MCF 10A (cell line): ENCODE results near the gene CDK15. TPM values are rescaled to one million over a fixed set of nuclear protein-coding genes. Genes with fewer than 3 reads are reported as not detected.

Source experiments
- BruUV-seq: library from RNA; stranded (reverse); fragments of 400-500 nt; replicated peaks from 2 replicates; lab custom pipeline; 2021; lab: Mats Ljungman, UMichigan
- CTCF ChIA-PET: fragments of 300-600 bp; sonication (Branson Sonifier 250); formaldehyde crosslinking; extraction: SDS; loops from one replicate; lab custom pipeline; 2021; ENCODE audit warnings: antibody characterized with exemption, inconsistent platforms; lab: Yijun Ruan, JAX
- POLR2A ChIA-PET: fragments of 300-600, 350-650 bp; sonication (Branson Sonifier 250); formaldehyde crosslinking; extraction: SDS; loops from one replicate; lab custom pipeline; 2020; ENCODE audit warnings: antibody characterized with exemption, inconsistent platforms; lab: Yijun Ruan, JAX
- DNase-seq: peaks from one replicate; pipeline ENCODE4 v3.0.0-alpha.2; 2018; ENCODE audit not compliant: unreplicated experiment
- H3K27ac Mint-ChIP-seq: one replicate; pipeline ENCODE4 v1.8.0; 2022; ENCODE audit warnings: mild to moderate bottlenecking, low read depth, mixed read lengths; ENCODE audit not compliant: unreplicated experiment
- H3K27me3 Mint-ChIP-seq: one replicate; pipeline ENCODE4 v1.8.0; 2022; ENCODE audit warnings: mixed read lengths; ENCODE audit not compliant: insufficient read depth, unreplicated experiment
- H3K36me3 Mint-ChIP-seq: one replicate; pipeline ENCODE4 v1.8.0; 2022; ENCODE audit warnings: mild to moderate bottlenecking, moderate library complexity, mixed read lengths; ENCODE audit not compliant: insufficient read depth, unreplicated experiment
- H3K4me1 Mint-ChIP-seq: one replicate; pipeline ENCODE4 v1.8.0; 2022; ENCODE audit warnings: mixed read lengths; ENCODE audit not compliant: insufficient read depth, unreplicated experiment
- H3K4me3 Mint-ChIP-seq: one replicate; pipeline ENCODE4 v1.8.0; 2022; ENCODE audit warnings: mild to moderate bottlenecking, moderate library complexity, mixed read lengths; ENCODE audit not compliant: unreplicated experiment
- H3K9me3 Mint-ChIP-seq: one replicate; pipeline ENCODE4 v1.8.0; 2022; ENCODE audit warnings: mixed read lengths; ENCODE audit not compliant: unreplicated experiment
- intact Hi-C: fragments of 100-400 bp; cut with micrococcal nuclease; formaldehyde crosslinking; loops from 2 replicates; pipeline ENCODE4 v1.14.1; 2022
- total RNA-seq: library from RNA; stranded (reverse); gene quantifications from 2 replicates; pipeline ENCODE4 v1.2.3, GENCODE V29; 2022
- TF ChIP-seq, protein P1 (sequence below): fragments of 200-600 bp; IDR thresholded peaks from one replicate; pipeline ENCODE4 v1.8.0; 2022; ENCODE audit warnings: antibody characterized with exemption, mild to moderate bottlenecking; ENCODE audit not compliant: unreplicated experiment

The CDK15 gene
- total RNA-seq, 1 experiment from 2014 or later, result not detected

DNA sequence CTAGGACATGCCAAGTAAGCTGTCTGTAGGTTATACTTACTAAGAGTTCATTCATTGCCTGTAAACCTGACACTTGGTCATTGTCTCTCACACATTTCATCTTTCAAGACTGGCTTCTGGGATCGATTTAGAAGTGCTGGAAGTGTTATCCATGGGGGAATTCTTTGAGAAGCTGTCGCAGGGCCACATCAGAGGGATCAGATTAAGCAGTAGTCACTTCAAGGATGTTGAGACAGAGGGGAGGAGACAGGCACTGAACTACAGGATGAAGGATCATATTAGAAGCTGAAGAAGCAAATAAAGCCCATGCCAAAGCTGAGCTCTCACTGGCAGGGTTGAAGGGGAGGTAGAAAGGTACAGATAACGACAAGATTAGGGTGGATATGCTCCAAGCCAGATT lies 49.0 kb downstream of the CDK15 start:
- Mint-ChIP-seq H3K36me3 (no peaks in the 10 kb centered on the region), H3K27ac (peak overlapping the region; percentile 19), H3K4me1 (peaks cover 17% of the 10 kb centered on the region), H3K4me3 (no peak overlapping the region), H3K9me3 (no peaks in the 10 kb centered on the region), H3K27me3 (no peaks in the 10 kb centered on the region)
- intact Hi-C loops, result no loop called here
- CTCF ChIA-PET, result interaction anchor here (0.5 to 4.2 kb wide), 5 partner anchors 14 to 323 kb away, joined by 3 to 37 read pairs (median 4); no protein-coding TSS in a partner anchor
- BruUV-seq, result no TSS peak
- POLR2A ChIA-PET, result no interaction called here
- DNase-seq, result no peak
- TF ChIP-seq, protein P1, sequence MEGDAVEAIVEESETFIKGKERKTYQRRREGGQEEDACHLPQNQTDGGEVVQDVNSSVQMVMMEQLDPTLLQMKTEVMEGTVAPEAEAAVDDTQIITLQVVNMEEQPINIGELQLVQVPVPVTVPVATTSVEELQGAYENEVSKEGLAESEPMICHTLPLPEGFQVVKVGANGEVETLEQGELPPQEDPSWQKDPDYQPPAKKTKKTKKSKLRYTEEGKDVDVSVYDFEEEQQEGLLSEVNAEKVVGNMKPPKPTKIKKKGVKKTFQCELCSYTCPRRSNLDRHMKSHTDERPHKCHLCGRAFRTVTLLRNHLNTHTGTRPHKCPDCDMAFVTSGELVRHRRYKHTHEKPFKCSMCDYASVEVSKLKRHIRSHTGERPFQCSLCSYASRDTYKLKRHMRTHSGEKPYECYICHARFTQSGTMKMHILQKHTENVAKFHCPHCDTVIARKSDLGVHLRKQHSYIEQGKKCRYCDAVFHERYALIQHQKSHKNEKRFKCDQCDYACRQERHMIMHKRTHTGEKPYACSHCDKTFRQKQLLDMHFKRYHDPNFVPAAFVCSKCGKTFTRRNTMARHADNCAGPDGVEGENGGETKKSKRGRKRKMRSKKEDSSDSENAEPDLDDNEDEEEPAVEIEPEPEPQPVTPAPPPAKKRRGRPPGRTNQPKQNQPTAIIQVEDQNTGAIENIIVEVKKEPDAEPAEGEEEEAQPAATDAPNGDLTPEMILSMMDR, result no peak

DNA sequence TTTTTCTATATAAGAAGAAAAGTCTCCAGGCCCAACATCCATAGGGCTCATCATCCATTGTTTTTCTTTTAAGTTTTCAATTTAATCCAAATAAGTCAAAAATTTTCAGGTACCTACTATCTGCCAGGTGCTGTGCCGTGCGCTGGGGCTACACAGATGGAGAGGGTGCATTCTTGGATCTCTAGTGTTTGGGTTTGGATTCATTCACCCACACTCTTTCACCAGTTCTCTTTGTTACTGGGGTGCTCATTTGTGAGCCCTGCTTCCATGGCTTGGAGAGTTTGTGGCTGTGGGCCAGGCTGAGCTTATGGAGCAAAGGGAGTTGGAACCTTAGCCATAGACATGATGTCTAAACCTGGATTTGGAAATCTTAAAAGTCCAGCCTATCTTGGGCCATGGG lies 51.0 kb downstream of the CDK15 start:
- DNase-seq, result no peak
- CTCF ChIA-PET, result interaction anchor here (0.7 to 7.6 kb wide), 2 partner anchors 281 to 324 kb away, joined by 3 to 208 read pairs; no protein-coding TSS in a partner anchor
- BruUV-seq, result no TSS peak
- POLR2A ChIA-PET, result interaction anchor here (0.6 kb wide), 1 partner anchor 279 kb away, joined by 6 read pairs; no protein-coding TSS in a partner anchor
- TF ChIP-seq, protein P1, result no peak
- intact Hi-C loops, result no loop called here
- Mint-ChIP-seq H3K4me1 (peaks cover 23% of the 10 kb centered on the region), H3K9me3 (no peaks in the 10 kb centered on the region), H3K4me3 (no peak overlapping the region), H3K27me3 (no peaks in the 10 kb centered on the region), H3K36me3 (no peaks in the 10 kb centered on the region), H3K27ac (no peak overlapping the region)

DNA sequence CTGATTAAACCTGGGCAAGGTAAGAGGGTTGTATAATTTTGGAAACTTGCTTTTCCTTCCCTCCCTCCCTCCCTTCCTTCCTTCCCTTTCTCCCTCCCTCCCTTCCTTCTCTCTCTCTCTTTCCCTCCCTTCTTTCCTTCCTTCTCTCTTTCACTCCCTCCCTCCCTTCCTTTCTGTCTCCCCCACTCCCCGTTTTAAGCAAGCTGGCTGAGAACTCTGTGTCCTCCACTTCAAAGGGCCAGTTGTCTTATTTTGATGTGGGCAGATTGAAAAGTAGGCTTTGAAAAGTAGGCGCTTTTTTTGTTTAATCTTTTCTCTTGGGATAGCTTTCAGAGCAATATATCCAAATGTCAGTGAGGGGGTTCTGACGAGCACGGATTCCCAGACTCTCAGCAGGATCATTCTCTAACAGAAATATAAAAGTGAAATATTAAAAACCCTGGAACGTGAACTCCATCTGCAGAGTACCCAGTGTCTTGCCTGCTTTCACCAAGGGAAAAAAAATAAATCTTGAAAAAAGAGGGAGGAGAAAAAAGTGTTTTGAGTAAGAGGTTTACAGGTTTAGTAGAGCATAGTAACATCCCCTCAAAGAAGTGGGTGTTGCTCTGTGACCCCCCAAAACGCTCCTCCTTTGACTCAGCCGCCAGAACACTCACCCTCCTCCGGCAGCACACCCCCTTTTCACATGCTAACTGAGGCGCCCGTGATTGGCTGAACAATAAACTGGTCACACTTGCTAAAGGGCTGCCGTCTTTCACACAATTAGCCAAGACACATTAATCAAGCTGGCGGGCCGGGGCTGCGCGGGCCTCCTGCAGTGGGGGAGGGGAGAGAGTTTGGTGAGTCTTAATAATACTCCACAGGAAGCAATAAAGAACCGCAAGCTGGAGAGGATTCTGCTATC lies 52.2 kb downstream of the CDK15 start:
- Mint-ChIP-seq H3K4me3 (no peak overlapping the region), H3K36me3 (no peaks in the 10 kb centered on the region), H3K27me3 (no peaks in the 10 kb centered on the region), H3K4me1 (peaks cover 16% of the 10 kb centered on the region), H3K9me3 (no peaks in the 10 kb centered on the region), H3K27ac (no peak overlapping the region)
- POLR2A ChIA-PET, result interaction anchor here (0.7 kb wide), 1 partner anchor 371 kb away, joined by 4 read pairs; no protein-coding TSS in a partner anchor
- no TSS peak for BruUV-seq
- intact Hi-C loops, result no loop called here
- no peak for DNase-seq
- CTCF ChIA-PET, result interaction anchor here (0.6 to 7.6 kb wide), 11 partner anchors 11 to 410 kb away, joined by 3 to 208 read pairs (median 9); partner anchors contain the start of gene CDK15
- TF ChIP-seq, protein P1, result no peak

DNA sequence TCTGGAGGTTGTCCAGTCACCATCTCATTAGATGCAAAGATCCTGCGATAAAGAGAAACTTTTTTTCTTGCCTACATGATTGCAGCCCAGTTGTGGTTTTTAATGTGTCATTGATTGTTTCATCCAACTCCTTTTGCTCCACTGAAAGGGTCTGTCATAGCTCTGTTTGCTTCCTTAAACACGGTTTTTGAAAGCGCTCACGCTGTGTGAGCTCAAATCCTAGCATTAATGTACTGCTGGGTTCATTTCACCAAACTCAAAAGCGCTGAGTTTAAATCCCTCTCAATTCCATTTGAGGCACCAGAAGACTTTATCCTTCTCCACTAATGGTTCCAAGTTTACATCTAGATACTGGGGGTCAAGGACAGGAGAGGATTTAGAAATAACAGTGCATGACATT lies 53.6 kb downstream of the CDK15 start:
- intact Hi-C loops, result loop anchor here (1.0 to 2.0 kb wide), 6 partner anchors 64 to 318 kb away; partner anchors contain the start of gene FZD7
- TF ChIP-seq, protein P1, result no peak
- no peaks in the 10 kb centered on the region for H3K27me3 Mint-ChIP-seq
- H3K9me3 Mint-ChIP-seq, result no peaks in the 10 kb centered on the region
- POLR2A ChIA-PET, result interaction anchor here (1.0 to 2.9 kb wide), 2 partner anchors 299 to 318 kb away, joined by 4 to 12 read pairs; no protein-coding TSS in a partner anchor
- CTCF ChIA-PET, result interaction anchor here (0.6 to 7.6 kb wide), 41 partner anchors 9 to 321 kb away, joined by 3 to 208 read pairs (median 5); partner anchors contain the start of genes ALS2 and CDK15
- H3K27ac Mint-ChIP-seq, result no peak overlapping the region
- no peak overlapping the region for H3K4me3 Mint-ChIP-seq
- no TSS peak for BruUV-seq
- H3K4me1 Mint-ChIP-seq, result peaks cover 6% of the 10 kb centered on the region
- no peak for DNase-seq
- no peaks in the 10 kb centered on the region for H3K36me3 Mint-ChIP-seq
